Measurements from ENCODE around the gene AGAP1. TPM values are rescaled to one million over a fixed set of nuclear protein-coding genes. Genes with fewer than 3 reads are reported as not detected.

AGAP1 gene
- total and polyA plus RNA-seq, 10 donors = 1.1 to 26.6 (median 11.3) TPM

GRCh38 chr2:235554936-235555335, 61.1 kb downstream of the AGAP1 start:
- intact Hi-C loops (cut with DNase I; ENCODE audit: low total_unique reads) = no loop called here
- peak; percentile 58 for DNase-seq
- no peak for TF ChIP-seq POLR2A (IDR thresholded peaks at IDR 0.05)
- TF ChIP-seq POLR2AphosphoS5 (IDR thresholded peaks at IDR 0.05) = no peak
- no peak for TF ChIP-seq CTCF (IDR thresholded peaks at IDR 0.05 in 8 of 11, conservative IDR thresholded peaks at IDR 0.05 in 3 of 11)

GRCh38 chr2:235555371-235555770, 61.5 kb downstream of the AGAP1 start:
- WGBS, 5 donors = 0 to 19% (median 13%) methylated on average over 3 to 6 of the region's 6 CpGs
- no peak for DNase-seq
- Histone ChIP-seq H3K27me3 (replicated peaks in 1 of 7) (peaks cover 0 to 23% (median 0%) of the 10 kb centered on the region in 7 donors), H3K4me1 (peaks cover 0 to 33% (median 16%) of the 10 kb centered on the region in 6 donors), H3K9me3 (no peaks in the 10 kb centered on the region), H3K27ac (no peak overlapping the region), H3K36me3 (no peaks in the 10 kb centered on the region), H3K4me3 (no peak overlapping the region)
- intact Hi-C loops (cut with DNase I; ENCODE audit: low total_unique reads) = no loop called here
- TF ChIP-seq CTCF (IDR thresholded peaks at IDR 0.05 in 8 of 11, conservative IDR thresholded peaks at IDR 0.05 in 3 of 11) = no peak
- no peak for TF ChIP-seq POLR2A (IDR thresholded peaks at IDR 0.05)
- no peak for TF ChIP-seq POLR2AphosphoS5 (IDR thresholded peaks at IDR 0.05)

More at GRCh38 chr2:235554936-235555335, 61.1 kb downstream of the AGAP1 start:
- H3K9me3 ChIP-seq = no peaks in the 10 kb centered on the region
- H3K27me3 ChIP-seq (replicated peaks in 1 of 7) = peaks cover 0 to 23% (median 0%) of the 10 kb centered on the region in 7 donors
- no peak overlapping the region for H3K27ac ChIP-seq
- 76 to 92% (median 86%) methylated on average over 9 of the region's 9 CpGs for WGBS, 5 donors
- H3K4me3 ChIP-seq = no peak overlapping the region
- H3K4me1 ChIP-seq = peaks cover 0 to 33% (median 16%) of the 10 kb centered on the region in 6 donors
- no peaks in the 10 kb centered on the region for H3K36me3 ChIP-seq

- TF ChIP-seq POLR2A (IDR thresholded peaks at IDR 0.05) (no peak), CTCF (IDR thresholded peaks at IDR 0.05 in 8 of 11, conservative IDR thresholded peaks at IDR 0.05 in 3 of 11) (no peak), POLR2AphosphoS5 (IDR thresholded peaks at IDR 0.05) (no peak)
- Histone ChIP-seq H3K4me3 (no peak overlapping the region), H3K9me3 (no peaks in the 10 kb centered on the region), H3K27me3 (replicated peaks in 1 of 7) (peaks cover 0 to 27% (median 0%) of the 10 kb centered on the region in 7 donors), H3K27ac (no peak overlapping the region), H3K36me3 (no peaks in the 10 kb centered on the region), H3K4me1 (peaks cover 0 to 33% (median 16%) of the 10 kb centered on the region in 6 donors)
- 71 to 91% (median 85%) methylated on average over 2 to 3 of the region's 3 CpGs for WGBS, 5 donors
- no peak for DNase-seq
- intact Hi-C loops (cut with DNase I; ENCODE audit: low total_unique reads) = no loop called here
Observed at GRCh38 chr2:235556086-235556485, 62.2 kb downstream of the AGAP1 start.

GRCh38 chr2:235556901-235557300, 63.1 kb downstream of the AGAP1 start:
- Histone ChIP-seq H3K9me3 (no peaks in the 10 kb centered on the region), H3K4me3 (no peak overlapping the region), H3K4me1 (peaks cover 0 to 27% (median 13%) of the 10 kb centered on the region in 6 donors), H3K36me3 (no peaks in the 10 kb centered on the region), H3K27ac (no peak overlapping the region), H3K27me3 (replicated peaks in 1 of 7) (peaks cover 0 to 23% (median 0%) of the 10 kb centered on the region in 7 donors)
- WGBS, 5 donors = 80 to 91% (median 88%) methylated on average over 6 to 8 of the region's 8 CpGs
- TF ChIP-seq CTCF (IDR thresholded peaks at IDR 0.05 in 8 of 11, conservative IDR thresholded peaks at IDR 0.05 in 3 of 11) (no peak), POLR2AphosphoS5 (IDR thresholded peaks at IDR 0.05) (no peak), POLR2A (IDR thresholded peaks at IDR 0.05) (no peak)
- no peak for DNase-seq
- intact Hi-C loops (cut with DNase I; ENCODE audit: low total_unique reads) = no loop called here

Measured in spleen (tissue), 11 donors.